Tibial nerve (tissue), 4 donors: ENCODE results near the gene UAP1. TPM values are rescaled to one million over a fixed set of nuclear protein-coding genes. Genes with fewer than 3 reads are reported as not detected.

ENCODE experiments used
- DNase-seq, 2 donors: peaks; one replicate each; pipeline ENCODE4 v3.0.0-alpha.2; 2019; ENCODE audit warnings: low spot score in 2 of 2
- H3K27ac ChIP-seq, 4 donors: fragments of 200-600 bp; sonication (generic) in 3 of 4; one replicate each; pipeline ENCODE4 v1.5.1; 2017 to 2019; ENCODE audit warnings: mild to moderate bottlenecking in 1 of 4
- H3K27me3 ChIP-seq, 2 donors: fragments of 200-600 bp; sonication (generic) in 1 of 2; one replicate each; pipeline versions ENCODE4 v1.5.1 to v1.6.0; 2017 to 2019
- H3K36me3 ChIP-seq, 3 donors: fragments of 200-600 bp; sonication (generic); one replicate each; pipeline ENCODE4 v1.5.1; 2018 to 2019
- H3K4me1 ChIP-seq, 4 donors: fragments of 200-600 bp; sonication (generic) in 3 of 4; one replicate each; pipeline ENCODE4 v1.5.1; 2017 to 2019
- H3K4me3 ChIP-seq, 4 donors: fragments of 200-600 bp; sonication (generic) in 3 of 4; one replicate each; pipeline ENCODE4 v1.5.1; 2017 to 2019; ENCODE audit warnings: mild to moderate bottlenecking in 1 of 4, moderate library complexity in 1 of 4
- H3K9me3 ChIP-seq, 4 donors: fragments of 200-600 bp; sonication (generic) in 3 of 4; one replicate each; pipeline ENCODE4 v1.5.1; 2017 to 2019
- CTCF ChIP-seq, 5 experiments: fragments of 200-600 bp in 3 of 5; fragments of 450-650 bp in 2 of 5; sonication (generic) in 3 of 5; IDR thresholded peaks; one replicate each; pipeline ENCODE4 v1.5.1; 2016 to 2019; ENCODE audit warnings: antibody characterized with exemption in 5 of 5, mild to moderate bottlenecking in 3 of 5, moderate library complexity in 2 of 5
- EP300 ChIP-seq, 2 donors: sonication (generic); formaldehyde crosslinking; IDR thresholded peaks; one replicate each; pipeline ENCODE4 v1.6.1; 2017; ENCODE audit warnings: antibody characterized with exemption in 2 of 2, mild to moderate bottlenecking in 1 of 2
- POLR2A ChIP-seq, 2 donors: fragments of 450-650 bp; IDR thresholded peaks; one replicate each; pipeline ENCODE4 v1.6.1; 2017; ENCODE audit warnings: antibody characterized with exemption in 2 of 2, mild to moderate bottlenecking in 2 of 2, moderate library complexity in 2 of 2
- WGBS, 2 donors: methylation state at CpG; one replicate each; pipeline ENCODE4 v1.1.5; 2018; 5-methylcytosine and 5-hydroxymethylcytosine counted together
- total RNA-seq, 4 donors: library from RNA; depleted of rRNA; stranded (reverse); fragments of >200 nt; gene quantifications; one replicate each; pipeline ENCODE4 v1.1.0, GENCODE V29; 2016

Gene UAP1
- total RNA-seq, 4 donors from 2014 or later: 93.9 to 194 (median 113) TPM

- no peak for TF ChIP-seq POLR2A (IDR thresholded peaks at IDR 0.05)
- peak in 1 of 2 donors; percentile 5 for TF ChIP-seq EP300 (IDR thresholded peaks at IDR 0.05)
- no peak for TF ChIP-seq CTCF (IDR thresholded peaks at IDR 0.05)
- H3K27me3 ChIP-seq: no peaks in the 10 kb centered on the region
- H3K36me3 ChIP-seq: no peaks in the 10 kb centered on the region
- H3K4me1 ChIP-seq: peaks cover 0 to 33% (median 4%) of the 10 kb centered on the region in 4 donors
- 5 to 12% methylated on average over 2 of the region's 2 CpGs for WGBS, 2 donors
- DNase-seq: no peak
- no peaks in the 10 kb centered on the region for H3K9me3 ChIP-seq
- H3K27ac ChIP-seq: peak overlapping the region; percentile 4 to 87 (median 48)
- peak overlapping the region in 2 of 4 donors; percentile 5 to 25 for H3K4me3 ChIP-seq
These were observed 65.2 kb downstream of the UAP1 start for GRCh38 chr1:162626761-162627160.

- H3K4me1 ChIP-seq: peaks cover 0 to 33% (median 4%) of the 10 kb centered on the region in 4 donors
- no peak overlapping the region for H3K27ac ChIP-seq
- no peak for DNase-seq
- WGBS, 2 donors: 60 to 61% methylated on average over 3 of the region's 3 CpGs
- no peaks in the 10 kb centered on the region for H3K9me3 ChIP-seq
- no peaks in the 10 kb centered on the region for H3K27me3 ChIP-seq
- H3K36me3 ChIP-seq: no peaks in the 10 kb centered on the region
- no peak overlapping the region for H3K4me3 ChIP-seq
- TF ChIP-seq CTCF (IDR thresholded peaks at IDR 0.05) (peak in 3 of 5 experiments; percentile 12 to 29 (median 29)), EP300 (IDR thresholded peaks at IDR 0.05) (no peak)
These were observed 66.3 kb downstream of the UAP1 start for GRCh38 chr1:162627662-162628296.

- 92 to 99% methylated on average over 3 of the region's 3 CpGs for WGBS, 2 donors
- TF ChIP-seq CTCF (IDR thresholded peaks at IDR 0.05) (no peak), POLR2A (IDR thresholded peaks at IDR 0.05) (no peak), EP300 (IDR thresholded peaks at IDR 0.05) (no peak)
- Histone ChIP-seq H3K36me3 (no peaks in the 10 kb centered on the region), H3K27me3 (no peaks in the 10 kb centered on the region), H3K27ac (peak overlapping the region in 2 of 4 donors; percentile 85 to 93), H3K4me3 (no peak overlapping the region), H3K4me1 (peaks cover 0 to 38% (median 7%) of the 10 kb centered on the region in 4 donors), H3K9me3 (no peaks in the 10 kb centered on the region)
- no peak for DNase-seq
These were observed 67.6 kb downstream of the UAP1 start for GRCh38 chr1:162629077-162629627.

- no peak for DNase-seq
- Histone ChIP-seq H3K4me1 (peaks cover 0 to 43% (median 9%) of the 10 kb centered on the region in 4 donors), H3K36me3 (no peaks in the 10 kb centered on the region), H3K27ac (peak overlapping the region in 3 of 4 donors; percentile 73 to 93 (median 85)), H3K27me3 (no peaks in the 10 kb centered on the region), H3K9me3 (no peaks in the 10 kb centered on the region), H3K4me3 (no peak overlapping the region)
- TF ChIP-seq POLR2A (IDR thresholded peaks at IDR 0.05) (no peak), EP300 (IDR thresholded peaks at IDR 0.05) (no peak), CTCF (IDR thresholded peaks at IDR 0.05) (no peak)
- WGBS, 2 donors: 70 to 72% methylated on average over 2 of the region's 2 CpGs
These were observed 68.1 kb downstream of the UAP1 start for GRCh38 chr1:162629651-162630050.

- Histone ChIP-seq H3K4me3 (peak overlapping the region; percentile 28 to 56 (median 43)), H3K4me1 (peaks cover 0 to 49% (median 13%) of the 10 kb centered on the region in 4 donors), H3K36me3 (no peaks in the 10 kb centered on the region), H3K27me3 (no peaks in the 10 kb centered on the region), H3K9me3 (no peaks in the 10 kb centered on the region), H3K27ac (peak overlapping the region; percentile 68 to 93 (median 79))
- TF ChIP-seq EP300 (IDR thresholded peaks at IDR 0.05): peak in 1 of 2 donors; percentile 50
- TF ChIP-seq POLR2A (IDR thresholded peaks at IDR 0.05): peak in 1 of 2 donors; percentile 43
- no peak for TF ChIP-seq CTCF (IDR thresholded peaks at IDR 0.05)
- WGBS, 2 donors: 13 to 14% methylated on average over 10 of the region's 10 CpGs
- peak in 1 of 2 donors; percentile 46 for DNase-seq
These were observed 70.1 kb downstream of the UAP1 start for GRCh38 chr1:162631546-162632191.
